ENCODE results near the gene GRK3. TPM values are rescaled to one million over a fixed set of nuclear protein-coding genes. Genes with fewer than 3 reads are reported as not detected.

GRK3 gene
- total RNA-seq, 1 experiment from 2014 or later, result 2.0 TPM

DNA sequence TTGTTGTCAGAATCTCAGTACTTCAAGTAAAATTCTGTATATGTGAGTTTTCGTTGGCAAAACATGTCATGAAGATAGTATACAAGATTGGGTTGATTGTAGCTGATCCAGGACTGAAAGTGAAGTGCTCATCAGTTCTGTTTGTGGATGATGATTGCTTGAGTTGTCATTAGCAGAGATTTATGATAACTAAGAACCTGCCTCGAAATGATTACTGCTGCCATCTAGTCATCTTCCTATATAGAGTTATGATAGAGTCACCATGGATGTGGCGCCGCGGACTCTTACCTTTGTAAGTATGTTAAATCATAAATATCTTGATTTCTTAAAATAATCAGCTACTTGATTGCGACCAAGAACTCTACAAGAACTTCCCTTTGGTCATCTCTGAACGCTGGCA lies 149.6 kb downstream of the GRK3 start:
- no peaks in the 10 kb centered on the region for H3K9me3 ChIP-seq (ENCODE audit: low read depth, low read length, poor library complexity, severe bottlenecking)
- H3K4me1 ChIP-seq (ENCODE audit: insufficient read depth, low read length, poor library complexity, severe bottlenecking), result no peaks in the 10 kb centered on the region
- no peak overlapping the region for H3K4me3 ChIP-seq (ENCODE audit: low read depth, low read length, poor library complexity, severe bottlenecking)
- intact Hi-C loops (cut with micrococcal nuclease; ENCODE audit: unreplicated experiment), result no loop called here
- H3K36me3 ChIP-seq (ENCODE audit: insufficient read depth, low read length, poor library complexity, severe bottlenecking), result no peaks in the 10 kb centered on the region
- ChIA-PET POLR2A (ENCODE audit: low non-redundant PET) (no interaction called here), CTCF (no interaction called here)
- TF ChIP-seq CTCF (conservative IDR thresholded peaks at IDR 0.05; ENCODE audit: low read depth, low read length) (no peak), EZH2 (IDR thresholded peaks at IDR 0.05; ENCODE audit: borderline replicate concordance, low read depth, low read length, poor library complexity, severe bottlenecking) (no peak)
- H3K27ac ChIP-seq (ENCODE audit: low read depth, low read length, poor library complexity, severe bottlenecking), result no peak overlapping the region
- no TSS peak for BruUV-seq (replicated peaks)
- H3K27me3 ChIP-seq (replicated peaks; ENCODE audit: insufficient read depth, low read depth, low read length, poor library complexity), result no peaks in the 10 kb centered on the region
- no peak for DNase-seq (ENCODE audit: low spot score)

DNA sequence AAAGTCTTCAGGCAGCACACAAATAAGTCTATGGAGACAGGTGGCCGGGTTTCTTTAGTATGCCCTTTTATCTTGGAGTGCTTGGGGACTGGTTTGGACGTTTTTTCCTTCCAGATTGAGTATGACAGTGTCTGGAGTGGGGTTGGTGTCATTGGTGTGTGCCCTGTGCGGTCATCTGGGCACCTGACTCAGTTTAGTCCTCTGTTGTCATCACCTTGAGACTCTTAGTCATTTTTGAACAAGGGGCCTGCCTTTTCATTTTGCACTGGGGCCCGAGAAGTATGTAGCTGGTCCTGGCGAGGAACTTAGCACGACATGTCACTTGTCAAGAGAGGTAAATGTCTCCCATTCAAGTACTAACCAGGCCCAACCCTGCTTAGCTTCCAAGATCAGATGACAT lies 150.3 kb downstream of the GRK3 start:
- no peaks in the 10 kb centered on the region for H3K27me3 ChIP-seq (replicated peaks; ENCODE audit: insufficient read depth, low read depth, low read length, poor library complexity)
- POLR2A ChIA-PET (ENCODE audit: low non-redundant PET), result no interaction called here
- no peak for DNase-seq (ENCODE audit: low spot score)
- no TSS peak for BruUV-seq (replicated peaks)
- H3K4me3 ChIP-seq (ENCODE audit: low read depth, low read length, poor library complexity, severe bottlenecking), result no peak overlapping the region
- H3K27ac ChIP-seq (ENCODE audit: low read depth, low read length, poor library complexity, severe bottlenecking), result no peak overlapping the region
- intact Hi-C loops (cut with micrococcal nuclease; ENCODE audit: unreplicated experiment), result no loop called here
- H3K36me3 ChIP-seq (ENCODE audit: insufficient read depth, low read length, poor library complexity, severe bottlenecking), result no peaks in the 10 kb centered on the region
- H3K4me1 ChIP-seq (ENCODE audit: insufficient read depth, low read length, poor library complexity, severe bottlenecking), result no peaks in the 10 kb centered on the region
- CTCF ChIA-PET, result no interaction called here
- H3K9me3 ChIP-seq (ENCODE audit: low read depth, low read length, poor library complexity, severe bottlenecking), result no peaks in the 10 kb centered on the region
- TF ChIP-seq CTCF (conservative IDR thresholded peaks at IDR 0.05; ENCODE audit: low read depth, low read length) (no peak), EZH2 (IDR thresholded peaks at IDR 0.05; ENCODE audit: borderline replicate concordance, low read depth, low read length, poor library complexity, severe bottlenecking) (no peak)

DNA sequence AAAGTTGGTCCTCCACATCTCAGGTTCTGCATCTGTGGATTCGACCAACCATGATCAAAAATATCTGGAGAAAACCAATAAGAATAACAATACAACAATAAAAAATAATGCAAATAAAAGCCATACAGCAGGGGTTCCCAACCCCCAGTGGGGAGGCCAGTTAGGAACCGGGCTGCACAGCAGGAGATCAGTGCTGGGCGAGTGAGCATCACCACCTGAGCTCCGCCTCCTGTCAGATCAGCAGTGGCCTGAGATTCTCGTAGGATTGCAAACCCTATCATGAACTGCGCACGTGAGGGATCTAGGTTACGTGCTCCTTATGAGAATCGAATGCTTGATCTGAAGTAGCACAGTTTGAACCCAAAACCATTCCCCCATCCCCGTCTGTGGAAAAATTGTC lies 152.2 kb downstream of the GRK3 start:
- Histone ChIP-seq H3K36me3 (ENCODE audit: insufficient read depth, low read length, poor library complexity, severe bottlenecking) (no peaks in the 10 kb centered on the region), H3K27ac (ENCODE audit: low read depth, low read length, poor library complexity, severe bottlenecking) (no peak overlapping the region), H3K4me1 (ENCODE audit: insufficient read depth, low read length, poor library complexity, severe bottlenecking) (no peaks in the 10 kb centered on the region), H3K4me3 (ENCODE audit: low read depth, low read length, poor library complexity, severe bottlenecking) (no peak overlapping the region), H3K27me3 (replicated peaks; ENCODE audit: insufficient read depth, low read depth, low read length, poor library complexity) (no peaks in the 10 kb centered on the region), H3K9me3 (ENCODE audit: low read depth, low read length, poor library complexity, severe bottlenecking) (no peaks in the 10 kb centered on the region)
- no TSS peak for BruUV-seq (replicated peaks)
- intact Hi-C loops (cut with micrococcal nuclease; ENCODE audit: unreplicated experiment), result no loop called here
- ChIA-PET POLR2A (ENCODE audit: low non-redundant PET) (no interaction called here), CTCF (no interaction called here)
- DNase-seq (ENCODE audit: low spot score), result no peak
- TF ChIP-seq CTCF (conservative IDR thresholded peaks at IDR 0.05; ENCODE audit: low read depth, low read length) (no peak), EZH2 (IDR thresholded peaks at IDR 0.05; ENCODE audit: borderline replicate concordance, low read depth, low read length, poor library complexity, severe bottlenecking) (no peak)

Measured in A673 (cell line).